WTC11 (cell line): Measurements from ENCODE around the gene PLBD2. TPM values are rescaled to one million over a fixed set of nuclear protein-coding genes. Genes with fewer than 3 reads are reported as not detected.
A peak's percentile ranks its signal among the peaks of the same experiment; 100 is the strongest.

ENCODE experiments used
- ATAC-seq: fragments of 200-7000 bp; cut with Tn5 transposase; 2 replicates; pipeline ENCODE4 v1.10.0; 2021; ENCODE audit warnings: mild to moderate bottlenecking, moderate library complexity
- CTCF ChIA-PET: fragments of 300-600 bp; sonication (Branson Sonifier 250); formaldehyde crosslinking; loops from one replicate; lab custom pipeline; 2021; ENCODE audit warnings: antibody characterized with exemption; lab: Charles Lee
- POLR2A ChIA-PET: fragments of 350-600 bp; sonication (Branson Sonifier 250); formaldehyde crosslinking; loops from one replicate; lab custom pipeline; 2021; ENCODE audit warnings: antibody characterized with exemption; lab: Charles Lee
- DNase-seq: peaks from one replicate; pipeline ENCODE4 v3.0.0; 2021; ENCODE audit warnings: low spot score
- H3K27ac Mint-ChIP-seq: 2 replicates; pipeline ENCODE4 v1.8.0; 2021; ENCODE audit warnings: mixed read lengths
- H3K27me3 Mint-ChIP-seq: 2 replicates; pipeline ENCODE4 v1.8.0; 2021; ENCODE audit warnings: low read depth, mild to moderate bottlenecking, moderate library complexity, mixed read lengths
- H3K36me3 Mint-ChIP-seq: 2 replicates; pipeline ENCODE4 v1.8.0; 2021; ENCODE audit warnings: mixed read lengths
- H3K4me1 Mint-ChIP-seq: 2 replicates; pipeline ENCODE4 v1.8.0; 2022; ENCODE audit warnings: mixed read lengths
- H3K4me3 Mint-ChIP-seq: 2 replicates; pipeline ENCODE4 v1.8.0; 2021; ENCODE audit warnings: mild to moderate bottlenecking, moderate library complexity, mixed read lengths
- H3K9me3 Mint-ChIP-seq: 2 replicates; pipeline ENCODE4 v1.8.0; 2021; ENCODE audit warnings: mixed read lengths
- CREB1 ChIP-seq: sonication (generic); formaldehyde crosslinking; IDR thresholded peaks from 2 replicates; pipeline ENCODE4 v1.8.0; 2023; ENCODE audit warnings: mild to moderate bottlenecking, missing genetic modification reagents
- ETV6 ChIP-seq: sonication (generic); formaldehyde crosslinking; IDR thresholded peaks from 2 replicates; pipeline ENCODE4 v1.8.1; 2022; ENCODE audit warnings: mild to moderate bottlenecking, missing genetic modification reagents
- FOXJ3 ChIP-seq: sonication (generic); formaldehyde crosslinking; IDR thresholded peaks from 2 replicates; pipeline ENCODE4 v1.9.0; 2021; ENCODE audit warnings: missing genetic modification reagents, mild to moderate bottlenecking, borderline replicate concordance
- FOXP1 ChIP-seq: sonication (generic); formaldehyde crosslinking; IDR thresholded peaks from 2 replicates; pipeline ENCODE4 v1.8.0; 2022; ENCODE audit warnings: missing genetic modification reagents, mild to moderate bottlenecking, moderate library complexity, borderline replicate concordance
- HMGA2 ChIP-seq: fragments of 250-450 bp; sonication (Bioruptor Pico); IDR thresholded peaks from 2 replicates; pipeline ENCODE4 v1.4.0; 2021; ENCODE audit warnings: mild to moderate bottlenecking, moderate library complexity
- KAT7 ChIP-seq: sonication (generic); formaldehyde crosslinking; IDR thresholded peaks from 2 replicates; pipeline ENCODE4 v1.8.1; 2023; ENCODE audit warnings: missing genetic modification reagents, mild to moderate bottlenecking, borderline replicate concordance
- MXD4 ChIP-seq: fragments of 250-450 bp; sonication (Bioruptor Pico); IDR thresholded peaks from 2 replicates; pipeline ENCODE4 v1.8.0; 2021; ENCODE audit warnings: mild to moderate bottlenecking, moderate library complexity, borderline replicate concordance
- MYBL2 ChIP-seq: sonication (generic); formaldehyde crosslinking; IDR thresholded peaks from 2 replicates; pipeline ENCODE4 v1.8.1; 2023; ENCODE audit warnings: mild to moderate bottlenecking, moderate library complexity, missing genetic modification reagents
- NFYB ChIP-seq: sonication (generic); formaldehyde crosslinking; conservative IDR thresholded peaks from 2 replicates; pipeline ENCODE4 v1.8.0; 2022; ENCODE audit warnings: low read depth, missing genetic modification reagents
- SMAD4 ChIP-seq: sonication (generic); formaldehyde crosslinking; IDR thresholded peaks from 2 replicates; pipeline ENCODE4 v1.8.0; 2022; ENCODE audit warnings: mild to moderate bottlenecking, missing genetic modification reagents
- USF2 ChIP-seq: sonication (generic); formaldehyde crosslinking; IDR thresholded peaks from 2 replicates; pipeline ENCODE4 v1.8.1; 2023; ENCODE audit warnings: mild to moderate bottlenecking, missing genetic modification reagents, moderate library complexity
- ZNF232 ChIP-seq: sonication (generic); formaldehyde crosslinking; IDR thresholded peaks from 2 replicates; pipeline ENCODE4 v1.8.0; 2022; ENCODE audit warnings: mild to moderate bottlenecking, missing genetic modification reagents
- ZSCAN18 ChIP-seq: fragments of 250-450 bp; sonication (Bioruptor Pico); IDR thresholded peaks from 2 replicates; pipeline ENCODE4 v2.1.2; 2022; ENCODE audit warnings: mild to moderate bottlenecking, moderate library complexity
- total RNA-seq: library from RNA; stranded (reverse); gene quantifications from 3 replicates; pipeline ENCODE4 v1.2.3, GENCODE V29; 2021
- TF ChIP-seq, protein P1 (sequence below): sonication (generic); formaldehyde crosslinking; IDR thresholded peaks from 2 replicates; pipeline ENCODE4 v1.8.0; 2022; ENCODE audit warnings: missing genetic modification reagents
- TF ChIP-seq, protein P2 (sequence below): sonication (generic); formaldehyde crosslinking; IDR thresholded peaks from 2 replicates; pipeline ENCODE4 v1.8.0; 2022; ENCODE audit warnings: mild to moderate bottlenecking, missing genetic modification reagents

Gene PLBD2
- total RNA-seq, 1 experiment from 2014 or later = 34.8 TPM

GRCh38 chr12:113365639-113366395 is 7.4 kb downstream of the PLBD2 start:
- Mint-ChIP-seq H3K27me3 (no peaks in the 10 kb centered on the region), H3K4me1 (no peaks in the 10 kb centered on the region), H3K9me3 (no peaks in the 10 kb centered on the region), H3K4me3 (no peak overlapping the region), H3K36me3 (0 out of 2 replicates have a peak, but pooled peaks cover 2% of the 10 kb centered on the region), H3K27ac (no peak overlapping the region)
- ATAC-seq (no peak), DNase-seq (no peak)
- POLR2A ChIA-PET = no interaction called here
- CTCF ChIA-PET = interaction anchor here (0.6 kb wide), 1 partner anchor 39 kb away, joined by 3 read pairs; no protein-coding TSS in a partner anchor
- TF ChIP-seq FOXP1 (CRISPR knock-in tag) (no peak), HMGA2 (no peak), CREB1 (CRISPR knock-in tag) (no peak)
- TF ChIP-seq, protein P1, sequence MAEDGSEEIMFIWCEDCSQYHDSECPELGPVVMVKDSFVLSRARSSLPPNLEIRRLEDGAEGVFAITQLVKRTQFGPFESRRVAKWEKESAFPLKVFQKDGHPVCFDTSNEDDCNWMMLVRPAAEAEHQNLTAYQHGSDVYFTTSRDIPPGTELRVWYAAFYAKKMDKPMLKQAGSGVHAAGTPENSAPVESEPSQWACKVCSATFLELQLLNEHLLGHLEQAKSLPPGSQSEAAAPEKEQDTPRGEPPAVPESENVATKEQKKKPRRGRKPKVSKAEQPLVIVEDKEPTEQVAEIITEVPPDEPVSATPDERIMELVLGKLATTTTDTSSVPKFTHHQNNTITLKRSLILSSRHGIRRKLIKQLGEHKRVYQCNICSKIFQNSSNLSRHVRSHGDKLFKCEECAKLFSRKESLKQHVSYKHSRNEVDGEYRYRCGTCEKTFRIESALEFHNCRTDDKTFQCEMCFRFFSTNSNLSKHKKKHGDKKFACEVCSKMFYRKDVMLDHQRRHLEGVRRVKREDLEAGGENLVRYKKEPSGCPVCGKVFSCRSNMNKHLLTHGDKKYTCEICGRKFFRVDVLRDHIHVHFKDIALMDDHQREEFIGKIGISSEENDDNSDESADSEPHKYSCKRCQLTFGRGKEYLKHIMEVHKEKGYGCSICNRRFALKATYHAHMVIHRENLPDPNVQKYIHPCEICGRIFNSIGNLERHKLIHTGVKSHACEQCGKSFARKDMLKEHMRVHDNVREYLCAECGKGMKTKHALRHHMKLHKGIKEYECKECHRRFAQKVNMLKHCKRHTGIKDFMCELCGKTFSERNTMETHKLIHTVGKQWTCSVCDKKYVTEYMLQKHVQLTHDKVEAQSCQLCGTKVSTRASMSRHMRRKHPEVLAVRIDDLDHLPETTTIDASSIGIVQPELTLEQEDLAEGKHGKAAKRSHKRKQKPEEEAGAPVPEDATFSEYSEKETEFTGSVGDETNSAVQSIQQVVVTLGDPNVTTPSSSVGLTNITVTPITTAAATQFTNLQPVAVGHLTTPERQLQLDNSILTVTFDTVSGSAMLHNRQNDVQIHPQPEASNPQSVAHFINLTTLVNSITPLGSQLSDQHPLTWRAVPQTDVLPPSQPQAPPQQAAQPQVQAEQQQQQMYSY (CRISPR knock-in tag) = no peak

DNA sequence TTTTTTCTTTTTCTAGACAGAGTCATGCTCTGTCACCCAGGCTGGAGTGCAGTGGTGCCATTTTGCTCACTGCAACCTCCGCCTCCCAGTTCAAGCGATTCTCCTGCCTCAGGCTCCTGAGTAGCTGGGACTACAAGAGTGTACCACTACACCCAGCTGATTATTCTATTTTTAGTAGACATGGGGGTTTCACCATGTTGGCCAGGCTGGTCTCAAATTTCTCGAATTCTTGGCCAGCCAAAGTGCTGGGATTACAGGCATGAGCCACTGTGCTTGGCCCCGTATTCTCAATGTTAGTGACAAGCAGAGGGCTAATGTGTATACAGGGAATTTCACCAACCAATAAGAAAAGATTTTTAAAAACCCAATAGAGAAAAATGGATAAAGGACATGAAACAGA is 8.4 kb downstream of the PLBD2 start:
- ChIA-PET CTCF (no interaction called here), POLR2A (no interaction called here)
- ATAC-seq = no peak

GRCh38 chr12:113368331-113368730 is 9.9 kb downstream of the PLBD2 start:
- no peak; the same call in 1 of the 2 replicates for ATAC-seq
- H3K4me3 Mint-ChIP-seq = no peak overlapping the region
- DNase-seq = no peak
- H3K9me3 Mint-ChIP-seq = no peaks in the 10 kb centered on the region
- POLR2A ChIA-PET = interaction anchor here (0.6 kb wide), 1 partner anchor 10 kb away, joined by 4 read pairs; the partner anchor contains the start of gene PLBD2
- H3K36me3 Mint-ChIP-seq = peaks cover 4% of the 10 kb centered on the region; the same call in 1 of the 2 replicates
- H3K27me3 Mint-ChIP-seq = no peaks in the 10 kb centered on the region
- H3K4me1 Mint-ChIP-seq = no peaks in the 10 kb centered on the region
- no peak for TF ChIP-seq ETV6 (CRISPR knock-in tag)
- peak; percentile 81 for TF ChIP-seq NFYB
- TF ChIP-seq SMAD4 (CRISPR knock-in tag) = no peak
- no peak for TF ChIP-seq MYBL2 (CRISPR knock-in tag)
- TF ChIP-seq, protein P2, sequence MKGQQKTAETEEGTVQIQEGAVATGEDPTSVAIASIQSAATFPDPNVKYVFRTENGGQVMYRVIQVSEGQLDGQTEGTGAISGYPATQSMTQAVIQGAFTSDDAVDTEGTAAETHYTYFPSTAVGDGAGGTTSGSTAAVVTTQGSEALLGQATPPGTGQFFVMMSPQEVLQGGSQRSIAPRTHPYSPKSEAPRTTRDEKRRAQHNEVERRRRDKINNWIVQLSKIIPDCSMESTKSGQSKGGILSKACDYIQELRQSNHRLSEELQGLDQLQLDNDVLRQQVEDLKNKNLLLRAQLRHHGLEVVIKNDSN (CRISPR knock-in tag) = peak; percentile 74; the same call in 1 of the 2 replicates
- no peak for TF ChIP-seq MXD4 (CRISPR knock-in tag)
- TF ChIP-seq ZSCAN18 (CRISPR knock-in tag) = no peak
- no peak for TF ChIP-seq KAT7 (CRISPR knock-in tag)
- peak; percentile 84 for TF ChIP-seq USF2 (CRISPR knock-in tag)
- TF ChIP-seq, all 79 proteins: peak for 3
- peak overlapping the region; percentile 80 for H3K27ac Mint-ChIP-seq
- CTCF ChIA-PET = no interaction called here

More for the DNA sequence above, 8.4 kb downstream of the PLBD2 start:
- no peak overlapping the region for H3K4me3 Mint-ChIP-seq
- no peak overlapping the region for H3K27ac Mint-ChIP-seq
- no peak for DNase-seq
- no peak for TF ChIP-seq FOXJ3 (CRISPR knock-in tag)
- no peak for TF ChIP-seq ZNF232
- TF ChIP-seq, all 79 proteins: peak for 0
- Mint-ChIP-seq H3K4me1 (no peaks in the 10 kb centered on the region), H3K36me3 (0 out of 2 replicates have a peak, but pooled peaks cover 2% of the 10 kb centered on the region), H3K9me3 (no peaks in the 10 kb centered on the region), H3K27me3 (no peaks in the 10 kb centered on the region)
